SK-N-SH (cell line): ENCODE measurements around the gene HECTD4. TPM values are rescaled to one million over a fixed set of nuclear protein-coding genes. Genes with fewer than 3 reads are reported as not detected.

Experiments used
- CTCF ChIA-PET: fragments of 300-600, 350-600 bp; formaldehyde crosslinking; extraction: SDS; loops from one replicate; lab custom pipeline; 2021; lab: Yijun Ruan, JAX
- POLR2A ChIA-PET: fragments of 350-600 bp; sonication (Branson Sonifier 250); formaldehyde crosslinking; extraction: SDS; loops from one replicate; lab custom pipeline; 2020; ENCODE audit warnings: antibody characterized with exemption, inconsistent platforms; lab: Yijun Ruan, JAX
- DNase-seq: peaks from one replicate; pipeline ENCODE4 v3.0.0; 2012
- H2AFZ ChIP-seq: fragments of 200-600 bp; sonication (generic); 2 replicates; pipeline ENCODE4 v1.8.1; 2016; ENCODE audit warnings: antibody characterized with exemption, mild to moderate bottlenecking, low read depth
- H3F3A ChIP-seq: fragments of 200-600 bp; sonication (generic); replicated peaks from 2 replicates; pipeline ENCODE3; 2016; ENCODE audit warnings: antibody characterized with exemption, mild to moderate bottlenecking; ENCODE audit not compliant: insufficient read depth
- H3K27ac ChIP-seq, 2 experiments: fragments of 200-500 bp in 1 of 2; fragments of 200-600 bp in 1 of 2; sonication (Bioruptor generic) in 1 of 2; sonication (generic), shearing (Covaris generic) in 1 of 2; 2 replicates each; pipeline versions ENCODE4 v1.5.1 to v1.6.1; 2014 to 2016; ENCODE audit warnings: low read depth in 2 of 2, inconsistent platforms in 1 of 2, low read length in 1 of 2, mild to moderate bottlenecking in 1 of 2, mixed read lengths in 1 of 2
- H3K27me3 ChIP-seq: fragments of 200-600 bp; sonication (generic), shearing (Covaris generic); 2 replicates; pipeline ENCODE4 v1.6.1; 2016; ENCODE audit warnings: mixed run types; ENCODE audit not compliant: insufficient read depth
- H3K36me3 ChIP-seq, 2 experiments: fragments of 200-500 bp in 1 of 2; fragments of 200-600 bp in 1 of 2; sonication (Bioruptor generic) in 1 of 2; sonication (generic) in 1 of 2; replicated peaks in 1 of 2; 2 replicates each; pipeline versions ENCODE3 to v1.5.1; 2014 to 2016; ENCODE audit warnings: low read length in 1 of 2, mild to moderate bottlenecking in 1 of 2; ENCODE audit not compliant: insufficient read depth in 2 of 2, control insufficient read depth in 1 of 2
- H3K4me1 ChIP-seq, 2 experiments: fragments of 200-500 bp in 1 of 2; fragments of 200-600 bp in 1 of 2; sonication (Bioruptor generic) in 1 of 2; sonication (generic), shearing (Covaris generic) in 1 of 2; 2 replicates each; pipeline versions ENCODE4 v1.5.1 to v1.6.1; 2014 to 2016; ENCODE audit warnings: low read depth in 1 of 2, low read length in 1 of 2, mixed run types in 1 of 2; ENCODE audit not compliant: insufficient read depth in 2 of 2, control insufficient read depth in 1 of 2
- H3K4me2 ChIP-seq: fragments of 200-600 bp; sonication (generic), shearing (Covaris generic); 2 replicates; pipeline ENCODE4 v1.6.1; 2017; ENCODE audit warnings: mixed run types
- H3K4me3 ChIP-seq, 2 experiments: fragments of 200-500 bp in 1 of 2; fragments of 200-600 bp in 1 of 2; sonication (Bioruptor generic) in 1 of 2; sonication (generic), shearing (Covaris generic) in 1 of 2; 2 replicates each; pipeline versions ENCODE4 v1.5.1 to v1.8.1; 2014 to 2016; ENCODE audit warnings: low read depth in 2 of 2, inconsistent platforms in 1 of 2, low read length in 1 of 2, mild to moderate bottlenecking in 1 of 2, mixed read lengths in 1 of 2, moderate library complexity in 1 of 2
- H3K79me2 ChIP-seq: fragments of 200-600 bp; sonication (generic); 2 replicates; pipeline ENCODE4 v1.8.1; 2017; ENCODE audit warnings: mild to moderate bottlenecking; ENCODE audit not compliant: insufficient read depth
- H3K9ac ChIP-seq: fragments of 200-600 bp; sonication (generic); 2 replicates; pipeline ENCODE4 v1.6.1; 2017; ENCODE audit warnings: mixed run types
- H3K9me2 ChIP-seq: fragments of 200-600 bp; sonication (generic); 2 replicates; pipeline ENCODE4 v1.6.1; 2017; ENCODE audit warnings: mixed run types
- H3K9me3 ChIP-seq: fragments of 200-600 bp; sonication (generic); 2 replicates; pipeline ENCODE4 v1.6.1; 2017; ENCODE audit warnings: mixed run types, mild to moderate bottlenecking, moderate library complexity
- H4K20me1 ChIP-seq: fragments of 200-600 bp; sonication (generic); 2 replicates; pipeline ENCODE4 v1.6.1; 2017; ENCODE audit warnings: mild to moderate bottlenecking, mixed run types; ENCODE audit not compliant: insufficient read depth
- EP300 ChIP-seq, 2 experiments: IDR thresholded peaks; 2 replicates each; pipeline versions ENCODE4 v1.4.0 to v1.6.1; 2012; ENCODE audit warnings: borderline replicate concordance in 1 of 2, low read depth in 1 of 2, low read length in 1 of 2
- EZH2phosphoT487 ChIP-seq: fragments of 200-600 bp; sonication (generic); IDR thresholded peaks from 2 replicates; pipeline ENCODE4 v1.6.1; 2017; ENCODE audit warnings: low read depth, mixed run types, mild to moderate bottlenecking, antibody characterized with exemption, moderate library complexity, borderline replicate concordance
- FOSL2 ChIP-seq: IDR thresholded peaks from 2 replicates; pipeline ENCODE4 v1.4.0; 2012; ENCODE audit warnings: low read depth, mild to moderate bottlenecking, moderate library complexity, borderline replicate concordance
- FOXJ3 ChIP-seq: sonication (generic); formaldehyde crosslinking; IDR thresholded peaks from 2 replicates; pipeline ENCODE4 v1.5.1; 2020; ENCODE audit warnings: mild to moderate bottlenecking, missing genetic modification reagents
- JUND ChIP-seq: IDR thresholded peaks from 2 replicates; pipeline ENCODE4 v1.4.0; 2012
- MEF2A ChIP-seq: IDR thresholded peaks from 2 replicates; pipeline ENCODE4 v1.4.0; 2012; ENCODE audit warnings: low read depth, borderline replicate concordance
- NRF1 ChIP-seq: IDR thresholded peaks from 2 replicates; pipeline ENCODE4 v1.6.1; 2012; ENCODE audit warnings: low read depth, mild to moderate bottlenecking, low read length
- POLR2AphosphoS5 ChIP-seq: IDR thresholded peaks from 2 replicates; pipeline ENCODE4 v1.6.1; 2012; ENCODE audit warnings: low read depth, low read length
- RCOR1 ChIP-seq: fragments of 150-350 bp; IDR thresholded peaks from 2 replicates; pipeline ENCODE4 v1.6.1; 2017; ENCODE audit warnings: antibody characterized with exemption, low read length
- RXRA ChIP-seq: IDR thresholded peaks from 2 replicates; pipeline ENCODE4 v1.4.0; 2012; ENCODE audit warnings: low read depth, mild to moderate bottlenecking, borderline replicate concordance
- SMC3 ChIP-seq: IDR thresholded peaks from 2 replicates; pipeline ENCODE4 v1.6.1; 2012; ENCODE audit warnings: low read depth, low read length, improper control_type of control experiment
- TAF1 ChIP-seq: IDR thresholded peaks from 2 replicates; pipeline ENCODE4 v1.6.1; 2012; ENCODE audit warnings: low read depth, mild to moderate bottlenecking, low read length, moderate library complexity, borderline replicate concordance
- TEAD4 ChIP-seq: IDR thresholded peaks from 2 replicates; pipeline ENCODE4 v1.4.0; 2012; ENCODE audit warnings: mild to moderate bottlenecking, borderline replicate concordance; ENCODE audit not compliant: insufficient read depth
- WGBS: methylation state at CpG from one replicate; pipeline ENCODE4 v1.1.6; 2017; ENCODE audit warnings: low lambda C conversion rate; 5-methylcytosine and 5-hydroxymethylcytosine counted together
- polyA plus RNA-seq, 3 experiments: library from polyadenylated mRNA; depleted of rRNA; stranded (reverse); fragments of >200 nt; gene quantifications; 2 replicates each; pipeline ENCODE4 v1.2.3, GENCODE V29; 2012
- TF ChIP-seq, protein P1 (sequence below): IDR thresholded peaks from 2 replicates; pipeline ENCODE4 v1.4.0; 2012; ENCODE audit warnings: low read depth, borderline replicate concordance
- TF ChIP-seq, protein P2 (sequence below): fragments of 150-350 bp; IDR thresholded peaks from 2 replicates; pipeline ENCODE4 v1.6.1; 2017; ENCODE audit warnings: antibody characterized with exemption, low read length, low read depth, borderline replicate concordance
- TF ChIP-seq, protein P3 (sequence below): IDR thresholded peaks from 2 replicates; pipeline ENCODE4 v1.4.0; 2012; ENCODE audit warnings: low read depth, borderline replicate concordance
- TF ChIP-seq, protein P4 (sequence below): IDR thresholded peaks from 2 replicates; pipeline ENCODE4 v1.6.1; 2012; ENCODE audit warnings: mild to moderate bottlenecking, low read depth, low read length, moderate library complexity
- TF ChIP-seq, protein P5 (sequence below): fragments of 200-600 bp; sonication (generic); IDR thresholded peaks from 2 replicates; pipeline ENCODE4 v1.6.1; 2017; ENCODE audit warnings: antibody characterized with exemption, mild to moderate bottlenecking, moderate library complexity
- TF ChIP-seq, protein P6 (sequence below): IDR thresholded peaks from 2 replicates; pipeline ENCODE4; 2012

HECTD4 gene
- polyA plus RNA-seq, 1 of the 3 experiments (the other 2 are of a cell fraction) = 14.6 TPM

DNA sequence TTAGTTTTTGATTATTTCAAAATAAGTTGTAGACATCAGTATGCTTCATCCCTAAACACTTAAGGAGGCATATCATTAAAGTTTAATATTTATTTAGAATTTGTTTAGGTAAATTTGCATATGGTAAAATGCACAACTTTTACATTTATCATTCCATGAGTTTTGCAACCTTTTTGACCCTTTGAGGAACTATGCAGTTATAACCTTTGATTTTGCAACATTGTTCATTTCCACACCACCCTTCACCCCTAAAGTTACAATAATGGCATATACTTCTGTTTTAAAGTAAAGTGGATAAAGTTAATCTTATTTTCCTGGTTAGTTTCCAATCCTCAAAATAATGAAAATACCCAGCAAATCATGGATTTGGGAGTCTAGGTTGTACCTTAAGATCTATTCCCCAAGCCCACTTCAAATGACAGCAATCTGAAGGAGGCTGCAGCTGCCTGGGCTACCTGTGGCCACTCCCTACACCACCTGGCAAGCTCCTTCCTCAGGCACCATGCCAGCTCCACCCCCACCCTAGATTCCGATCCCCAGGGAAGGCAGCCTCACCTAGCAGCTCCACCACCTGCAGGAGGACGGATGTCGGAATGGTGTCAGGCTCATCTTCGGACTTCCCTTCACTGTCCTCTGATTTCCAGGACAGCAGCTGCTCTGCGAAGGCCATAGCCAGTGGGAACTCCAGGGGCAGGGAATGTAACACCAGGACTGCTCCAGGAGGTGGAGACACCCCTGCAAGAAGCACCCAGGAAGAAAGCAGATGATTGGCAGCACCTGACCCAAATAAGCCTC is 191.8 kb downstream of the HECTD4 start:
- no peak overlapping the region for H3K4me3 ChIP-seq

More for the DNA sequence above, 191.8 kb downstream of the HECTD4 start:
- Histone ChIP-seq H3K4me2 (no peak overlapping the region), H3K27ac (no peak overlapping the region), H3K36me3 (peaks cover 9 to 55% of the 10 kb centered on the region in 2 experiments), H3K79me2 (no peaks in the 10 kb centered on the region), H3K9me2 (no peaks in the 10 kb centered on the region), H3K4me1 (no peaks in the 10 kb centered on the region), H4K20me1 (no peaks in the 10 kb centered on the region), H3F3A (no peaks in the 10 kb centered on the region), H3K9ac (no peak overlapping the region), H2AFZ (no peak overlapping the region), H3K9me3 (no peaks in the 10 kb centered on the region), H3K27me3 (no peaks in the 10 kb centered on the region)
- WGBS = 86% methylated on average over 5 of the region's 5 CpGs
- ChIA-PET CTCF (interaction anchor here (0.6 kb wide), 1 partner anchor 9 kb away, joined by 3 read pairs; no protein-coding TSS in a partner anchor), POLR2A (no interaction called here)
- TF ChIP-seq, protein P1, sequence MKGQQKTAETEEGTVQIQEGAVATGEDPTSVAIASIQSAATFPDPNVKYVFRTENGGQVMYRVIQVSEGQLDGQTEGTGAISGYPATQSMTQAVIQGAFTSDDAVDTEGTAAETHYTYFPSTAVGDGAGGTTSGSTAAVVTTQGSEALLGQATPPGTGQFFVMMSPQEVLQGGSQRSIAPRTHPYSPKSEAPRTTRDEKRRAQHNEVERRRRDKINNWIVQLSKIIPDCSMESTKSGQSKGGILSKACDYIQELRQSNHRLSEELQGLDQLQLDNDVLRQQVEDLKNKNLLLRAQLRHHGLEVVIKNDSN = no peak
- TF ChIP-seq FOSL2 (no peak), TAF1 (no peak), FOXJ3 (CRISPR knock-in tag) (no peak), RXRA (no peak), RCOR1 (no peak), POLR2AphosphoS5 (no peak), SMC3 (no peak), NRF1 (no peak), EP300 (IDR thresholded peaks at IDR 0.05; ENCODE audit: borderline replicate concordance in 1 of 2, low read depth in 1 of 2, low read length in 1 of 2) (no peak), EZH2phosphoT487 (no peak), MEF2A (no peak), TEAD4 (no peak), JUND (no peak)
- TF ChIP-seq, protein P2, sequence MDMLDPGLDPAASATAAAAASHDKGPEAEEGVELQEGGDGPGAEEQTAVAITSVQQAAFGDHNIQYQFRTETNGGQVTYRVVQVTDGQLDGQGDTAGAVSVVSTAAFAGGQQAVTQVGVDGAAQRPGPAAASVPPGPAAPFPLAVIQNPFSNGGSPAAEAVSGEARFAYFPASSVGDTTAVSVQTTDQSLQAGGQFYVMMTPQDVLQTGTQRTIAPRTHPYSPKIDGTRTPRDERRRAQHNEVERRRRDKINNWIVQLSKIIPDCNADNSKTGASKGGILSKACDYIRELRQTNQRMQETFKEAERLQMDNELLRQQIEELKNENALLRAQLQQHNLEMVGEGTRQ = no peak
- TF ChIP-seq, protein P3, sequence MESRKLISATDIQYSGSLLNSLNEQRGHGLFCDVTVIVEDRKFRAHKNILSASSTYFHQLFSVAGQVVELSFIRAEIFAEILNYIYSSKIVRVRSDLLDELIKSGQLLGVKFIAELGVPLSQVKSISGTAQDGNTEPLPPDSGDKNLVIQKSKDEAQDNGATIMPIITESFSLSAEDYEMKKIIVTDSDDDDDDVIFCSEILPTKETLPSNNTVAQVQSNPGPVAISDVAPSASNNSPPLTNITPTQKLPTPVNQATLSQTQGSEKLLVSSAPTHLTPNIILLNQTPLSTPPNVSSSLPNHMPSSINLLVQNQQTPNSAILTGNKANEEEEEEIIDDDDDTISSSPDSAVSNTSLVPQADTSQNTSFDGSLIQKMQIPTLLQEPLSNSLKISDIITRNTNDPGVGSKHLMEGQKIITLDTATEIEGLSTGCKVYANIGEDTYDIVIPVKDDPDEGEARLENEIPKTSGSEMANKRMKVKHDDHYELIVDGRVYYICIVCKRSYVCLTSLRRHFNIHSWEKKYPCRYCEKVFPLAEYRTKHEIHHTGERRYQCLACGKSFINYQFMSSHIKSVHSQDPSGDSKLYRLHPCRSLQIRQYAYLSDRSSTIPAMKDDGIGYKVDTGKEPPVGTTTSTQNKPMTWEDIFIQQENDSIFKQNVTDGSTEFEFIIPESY = no peak
- TF ChIP-seq, protein P4, sequence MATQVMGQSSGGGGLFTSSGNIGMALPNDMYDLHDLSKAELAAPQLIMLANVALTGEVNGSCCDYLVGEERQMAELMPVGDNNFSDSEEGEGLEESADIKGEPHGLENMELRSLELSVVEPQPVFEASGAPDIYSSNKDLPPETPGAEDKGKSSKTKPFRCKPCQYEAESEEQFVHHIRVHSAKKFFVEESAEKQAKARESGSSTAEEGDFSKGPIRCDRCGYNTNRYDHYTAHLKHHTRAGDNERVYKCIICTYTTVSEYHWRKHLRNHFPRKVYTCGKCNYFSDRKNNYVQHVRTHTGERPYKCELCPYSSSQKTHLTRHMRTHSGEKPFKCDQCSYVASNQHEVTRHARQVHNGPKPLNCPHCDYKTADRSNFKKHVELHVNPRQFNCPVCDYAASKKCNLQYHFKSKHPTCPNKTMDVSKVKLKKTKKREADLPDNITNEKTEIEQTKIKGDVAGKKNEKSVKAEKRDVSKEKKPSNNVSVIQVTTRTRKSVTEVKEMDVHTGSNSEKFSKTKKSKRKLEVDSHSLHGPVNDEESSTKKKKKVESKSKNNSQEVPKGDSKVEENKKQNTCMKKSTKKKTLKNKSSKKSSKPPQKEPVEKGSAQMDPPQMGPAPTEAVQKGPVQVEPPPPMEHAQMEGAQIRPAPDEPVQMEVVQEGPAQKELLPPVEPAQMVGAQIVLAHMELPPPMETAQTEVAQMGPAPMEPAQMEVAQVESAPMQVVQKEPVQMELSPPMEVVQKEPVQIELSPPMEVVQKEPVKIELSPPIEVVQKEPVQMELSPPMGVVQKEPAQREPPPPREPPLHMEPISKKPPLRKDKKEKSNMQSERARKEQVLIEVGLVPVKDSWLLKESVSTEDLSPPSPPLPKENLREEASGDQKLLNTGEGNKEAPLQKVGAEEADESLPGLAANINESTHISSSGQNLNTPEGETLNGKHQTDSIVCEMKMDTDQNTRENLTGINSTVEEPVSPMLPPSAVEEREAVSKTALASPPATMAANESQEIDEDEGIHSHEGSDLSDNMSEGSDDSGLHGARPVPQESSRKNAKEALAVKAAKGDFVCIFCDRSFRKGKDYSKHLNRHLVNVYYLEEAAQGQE = no peak
- TF ChIP-seq, protein P5, sequence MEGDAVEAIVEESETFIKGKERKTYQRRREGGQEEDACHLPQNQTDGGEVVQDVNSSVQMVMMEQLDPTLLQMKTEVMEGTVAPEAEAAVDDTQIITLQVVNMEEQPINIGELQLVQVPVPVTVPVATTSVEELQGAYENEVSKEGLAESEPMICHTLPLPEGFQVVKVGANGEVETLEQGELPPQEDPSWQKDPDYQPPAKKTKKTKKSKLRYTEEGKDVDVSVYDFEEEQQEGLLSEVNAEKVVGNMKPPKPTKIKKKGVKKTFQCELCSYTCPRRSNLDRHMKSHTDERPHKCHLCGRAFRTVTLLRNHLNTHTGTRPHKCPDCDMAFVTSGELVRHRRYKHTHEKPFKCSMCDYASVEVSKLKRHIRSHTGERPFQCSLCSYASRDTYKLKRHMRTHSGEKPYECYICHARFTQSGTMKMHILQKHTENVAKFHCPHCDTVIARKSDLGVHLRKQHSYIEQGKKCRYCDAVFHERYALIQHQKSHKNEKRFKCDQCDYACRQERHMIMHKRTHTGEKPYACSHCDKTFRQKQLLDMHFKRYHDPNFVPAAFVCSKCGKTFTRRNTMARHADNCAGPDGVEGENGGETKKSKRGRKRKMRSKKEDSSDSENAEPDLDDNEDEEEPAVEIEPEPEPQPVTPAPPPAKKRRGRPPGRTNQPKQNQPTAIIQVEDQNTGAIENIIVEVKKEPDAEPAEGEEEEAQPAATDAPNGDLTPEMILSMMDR = no peak
- TF ChIP-seq, protein P6, sequence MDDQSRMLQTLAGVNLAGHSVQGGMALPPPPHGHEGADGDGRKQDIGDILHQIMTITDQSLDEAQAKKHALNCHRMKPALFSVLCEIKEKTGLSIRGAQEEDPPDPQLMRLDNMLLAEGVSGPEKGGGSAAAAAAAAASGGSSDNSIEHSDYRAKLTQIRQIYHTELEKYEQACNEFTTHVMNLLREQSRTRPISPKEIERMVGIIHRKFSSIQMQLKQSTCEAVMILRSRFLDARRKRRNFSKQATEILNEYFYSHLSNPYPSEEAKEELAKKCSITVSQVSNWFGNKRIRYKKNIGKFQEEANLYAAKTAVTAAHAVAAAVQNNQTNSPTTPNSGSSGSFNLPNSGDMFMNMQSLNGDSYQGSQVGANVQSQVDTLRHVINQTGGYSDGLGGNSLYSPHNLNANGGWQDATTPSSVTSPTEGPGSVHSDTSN = no peak
- no peak for DNase-seq
